Panc1 (cell line): ENCODE measurements around the gene DST. TPM values are rescaled to one million over a fixed set of nuclear protein-coding genes. Genes with fewer than 3 reads are reported as not detected.

ENCODE experiments used
- ATAC-seq: fragments of 200-7000 bp; cut with Tn5 transposase; 2 replicates; pipeline ENCODE4 v1.9.1; 2020; ENCODE audit warnings: mild to moderate bottlenecking, moderate library complexity
- BruUV-seq: library from RNA; stranded (reverse); fragments of 400-500 nt; replicated peaks from 2 replicates; lab custom pipeline; 2021; lab: Mats Ljungman, UMichigan
- CTCF ChIA-PET: fragments of 300-600 bp; sonication (Branson Sonifier 250); formaldehyde crosslinking; loops from one replicate; lab custom pipeline; 2022; ENCODE audit warnings: antibody characterized with exemption; lab: Charles Lee
- POLR2A ChIA-PET: fragments of 300-600 bp; sonication (Branson Sonifier 250); formaldehyde crosslinking; loops from one replicate; lab custom pipeline; 2022; ENCODE audit warnings: antibody characterized with exemption; lab: Charles Lee
- DNase-seq: peaks from one replicate; pipeline ENCODE4 v3.0.0-alpha.2; 2010; ENCODE audit warnings: low read depth, low spot score
- H3K27ac ChIP-seq: 2 replicates; pipeline ENCODE4 v1.5.1; 2011; ENCODE audit warnings: mild to moderate bottlenecking, low read length, inconsistent platforms
- H3K27me3 ChIP-seq: fragments of 200-500 bp; sonication (Bioruptor generic); 2 replicates; pipeline ENCODE4 v1.6.0; 2014; ENCODE audit warnings: low read length, inconsistent platforms; ENCODE audit not compliant: control insufficient read depth, insufficient read depth
- H3K36me3 ChIP-seq: fragments of 200-500 bp; sonication (Bioruptor generic); 2 replicates; pipeline ENCODE4 v1.5.1; 2014; ENCODE audit warnings: inconsistent platforms, mild to moderate bottlenecking, low read length, moderate library complexity; ENCODE audit not compliant: control insufficient read depth, insufficient read depth
- H3K4me1 ChIP-seq: 2 replicates; pipeline ENCODE4 v1.5.1; 2011; ENCODE audit warnings: inconsistent platforms, mild to moderate bottlenecking, low read length, moderate library complexity; ENCODE audit not compliant: control insufficient read depth, insufficient read depth
- H3K4me3 ChIP-seq, 2 experiments: 2 replicates each; pipeline ENCODE4 v1.5.1; 2011 to 2012; ENCODE audit warnings: low read depth in 2 of 2, low read length in 2 of 2, mild to moderate bottlenecking in 2 of 2, inconsistent platforms in 1 of 2, moderate library complexity in 1 of 2
- H3K9me3 ChIP-seq: fragments of 200-500 bp; sonication (Bioruptor generic); 2 replicates; pipeline ENCODE4 v1.5.1; 2014; ENCODE audit warnings: low read depth, mild to moderate bottlenecking, inconsistent platforms, low read length, moderate library complexity; ENCODE audit not compliant: control insufficient read depth, insufficient read depth
- POLR2AphosphoS5 ChIP-seq: IDR thresholded peaks from 2 replicates; pipeline ENCODE4 v1.6.1; 2012; ENCODE audit warnings: mild to moderate bottlenecking, low read depth, low read length, moderate library complexity
- SIN3A ChIP-seq: IDR thresholded peaks from 2 replicates; pipeline ENCODE4 v1.6.1; 2012; ENCODE audit warnings: low read depth, mild to moderate bottlenecking, low read length, moderate library complexity, borderline replicate concordance; ENCODE audit not compliant: insufficient read depth
- TCF7L2 ChIP-seq: IDR thresholded peaks from 2 replicates; pipeline ENCODE4 v1.6.1; 2011; ENCODE audit warnings: mild to moderate bottlenecking, low read depth, low read length, inconsistent platforms
- in situ Hi-C: cut with HindIII; loops from 2 replicates; pipeline ENCODE4 v1.10.0; 2016; ENCODE audit warnings: low sequenced_read_pairs, low pct_unique_long_range_greater_than_20kb
- intact Hi-C: fragments of 100-400 bp; cut with micrococcal nuclease; formaldehyde crosslinking; loops from one replicate; pipeline ENCODE4 v1.10.0; 2022; ENCODE audit not compliant: unreplicated experiment
- total RNA-seq: library from RNA; stranded (reverse); gene quantifications from one replicate; pipeline ENCODE4 v1.2.1, GENCODE V29; 2021; ENCODE audit not compliant: unreplicated experiment
- TF ChIP-seq, protein P1 (sequence below), 2 experiments: IDR thresholded peaks; 2 replicates each; pipeline ENCODE4 v1.6.1; 2011 to 2012; ENCODE audit warnings: low read depth in 2 of 2, control low read depth in 1 of 2, low read length in 1 of 2, mild to moderate bottlenecking in 1 of 2, moderate library complexity in 1 of 2; ENCODE audit not compliant: insufficient read depth in 1 of 2
- TF ChIP-seq, protein P2 (sequence below): fragments of 450-650 bp; IDR thresholded peaks from 2 replicates; pipeline ENCODE4 v1.5.1; 2017; ENCODE audit warnings: mild to moderate bottlenecking

The DST gene
- total RNA-seq, 1 experiment from 2014 or later: 230 TPM

DNA sequence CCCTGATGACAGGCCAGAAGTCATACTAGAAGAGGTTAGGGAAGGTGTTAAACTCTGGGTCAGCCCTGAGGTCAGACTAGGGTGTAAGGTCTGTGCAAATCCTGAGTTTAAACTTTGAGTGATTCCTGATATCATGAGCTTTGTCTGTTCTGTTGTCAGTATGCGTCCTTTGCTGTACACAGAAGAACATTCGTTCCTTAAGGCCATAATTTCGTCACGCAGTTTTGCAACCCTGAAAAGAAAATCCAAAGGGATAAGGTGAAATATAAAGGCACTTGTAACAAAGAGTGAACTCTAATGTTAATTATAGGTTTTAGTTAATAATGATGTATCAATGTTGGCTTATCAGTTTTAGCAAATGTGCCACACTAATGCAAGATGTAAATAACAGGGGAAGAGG is 2.3 kb downstream of the DST start:
- H3K4me1 ChIP-seq: peaks cover 3% of the 10 kb centered on the region; the same call in 1 of the 2 replicates
- POLR2A ChIA-PET: no interaction called here
- H3K36me3 ChIP-seq: peaks cover 37% of the 10 kb centered on the region

DNA sequence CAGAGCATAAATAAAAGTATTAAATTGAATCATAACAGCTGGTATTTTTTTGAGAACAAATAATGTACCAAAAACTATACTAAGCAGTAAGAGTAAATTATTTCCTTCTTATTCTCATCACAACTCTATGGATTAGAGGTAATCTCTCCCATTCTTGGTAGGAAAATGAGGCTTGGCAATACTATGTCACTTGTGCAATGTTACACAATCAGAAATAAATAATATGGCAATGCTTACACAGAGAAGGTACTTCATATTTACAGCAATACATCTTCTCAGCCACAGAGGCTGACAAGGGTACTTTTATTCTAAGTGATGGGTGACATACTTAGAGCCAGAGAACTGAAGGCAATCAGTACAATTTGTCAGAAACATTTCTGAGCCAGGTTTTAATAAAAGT is 3.9 kb downstream of the DST start:
- TF ChIP-seq TCF7L2: no peak
- TF ChIP-seq POLR2AphosphoS5: no peak
- TF ChIP-seq, protein P1, sequence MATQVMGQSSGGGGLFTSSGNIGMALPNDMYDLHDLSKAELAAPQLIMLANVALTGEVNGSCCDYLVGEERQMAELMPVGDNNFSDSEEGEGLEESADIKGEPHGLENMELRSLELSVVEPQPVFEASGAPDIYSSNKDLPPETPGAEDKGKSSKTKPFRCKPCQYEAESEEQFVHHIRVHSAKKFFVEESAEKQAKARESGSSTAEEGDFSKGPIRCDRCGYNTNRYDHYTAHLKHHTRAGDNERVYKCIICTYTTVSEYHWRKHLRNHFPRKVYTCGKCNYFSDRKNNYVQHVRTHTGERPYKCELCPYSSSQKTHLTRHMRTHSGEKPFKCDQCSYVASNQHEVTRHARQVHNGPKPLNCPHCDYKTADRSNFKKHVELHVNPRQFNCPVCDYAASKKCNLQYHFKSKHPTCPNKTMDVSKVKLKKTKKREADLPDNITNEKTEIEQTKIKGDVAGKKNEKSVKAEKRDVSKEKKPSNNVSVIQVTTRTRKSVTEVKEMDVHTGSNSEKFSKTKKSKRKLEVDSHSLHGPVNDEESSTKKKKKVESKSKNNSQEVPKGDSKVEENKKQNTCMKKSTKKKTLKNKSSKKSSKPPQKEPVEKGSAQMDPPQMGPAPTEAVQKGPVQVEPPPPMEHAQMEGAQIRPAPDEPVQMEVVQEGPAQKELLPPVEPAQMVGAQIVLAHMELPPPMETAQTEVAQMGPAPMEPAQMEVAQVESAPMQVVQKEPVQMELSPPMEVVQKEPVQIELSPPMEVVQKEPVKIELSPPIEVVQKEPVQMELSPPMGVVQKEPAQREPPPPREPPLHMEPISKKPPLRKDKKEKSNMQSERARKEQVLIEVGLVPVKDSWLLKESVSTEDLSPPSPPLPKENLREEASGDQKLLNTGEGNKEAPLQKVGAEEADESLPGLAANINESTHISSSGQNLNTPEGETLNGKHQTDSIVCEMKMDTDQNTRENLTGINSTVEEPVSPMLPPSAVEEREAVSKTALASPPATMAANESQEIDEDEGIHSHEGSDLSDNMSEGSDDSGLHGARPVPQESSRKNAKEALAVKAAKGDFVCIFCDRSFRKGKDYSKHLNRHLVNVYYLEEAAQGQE (IDR thresholded peaks at IDR 0.05; ENCODE audit: insufficient read depth in 1 of 2, low read depth in 2 of 2, low read length in 1 of 2): no peak
- no peak for TF ChIP-seq SIN3A
- TF ChIP-seq, protein P2, sequence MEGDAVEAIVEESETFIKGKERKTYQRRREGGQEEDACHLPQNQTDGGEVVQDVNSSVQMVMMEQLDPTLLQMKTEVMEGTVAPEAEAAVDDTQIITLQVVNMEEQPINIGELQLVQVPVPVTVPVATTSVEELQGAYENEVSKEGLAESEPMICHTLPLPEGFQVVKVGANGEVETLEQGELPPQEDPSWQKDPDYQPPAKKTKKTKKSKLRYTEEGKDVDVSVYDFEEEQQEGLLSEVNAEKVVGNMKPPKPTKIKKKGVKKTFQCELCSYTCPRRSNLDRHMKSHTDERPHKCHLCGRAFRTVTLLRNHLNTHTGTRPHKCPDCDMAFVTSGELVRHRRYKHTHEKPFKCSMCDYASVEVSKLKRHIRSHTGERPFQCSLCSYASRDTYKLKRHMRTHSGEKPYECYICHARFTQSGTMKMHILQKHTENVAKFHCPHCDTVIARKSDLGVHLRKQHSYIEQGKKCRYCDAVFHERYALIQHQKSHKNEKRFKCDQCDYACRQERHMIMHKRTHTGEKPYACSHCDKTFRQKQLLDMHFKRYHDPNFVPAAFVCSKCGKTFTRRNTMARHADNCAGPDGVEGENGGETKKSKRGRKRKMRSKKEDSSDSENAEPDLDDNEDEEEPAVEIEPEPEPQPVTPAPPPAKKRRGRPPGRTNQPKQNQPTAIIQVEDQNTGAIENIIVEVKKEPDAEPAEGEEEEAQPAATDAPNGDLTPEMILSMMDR: no peak
- ChIA-PET CTCF (no interaction called here), POLR2A (no interaction called here)
- no TSS peak for BruUV-seq
- in situ Hi-C loops (no loop called here), intact Hi-C loops (loop anchor here (5.0 kb wide), 2 partner anchors 119 to 214 kb away; no protein-coding TSS in a partner anchor)
- ATAC-seq: no peak
- no peaks in the 10 kb centered on the region for H3K27me3 ChIP-seq
- H3K36me3 ChIP-seq: peaks cover 51% of the 10 kb centered on the region
- peaks cover 3% of the 10 kb centered on the region; the same call in 1 of the 2 replicates for H3K4me1 ChIP-seq
- no peak for DNase-seq
- H3K4me3 ChIP-seq: no peak overlapping the region
- no peak overlapping the region for H3K27ac ChIP-seq
- H3K9me3 ChIP-seq: no peaks in the 10 kb centered on the region

More for the DNA sequence above, 2.3 kb downstream of the DST start:
- DNase-seq (no peak), ATAC-seq (no peak)
- CTCF ChIA-PET: no interaction called here
- Histone ChIP-seq H3K9me3 (no peaks in the 10 kb centered on the region), H3K4me3 (no peak overlapping the region), H3K27me3 (no peaks in the 10 kb centered on the region), H3K27ac (no peak overlapping the region)
- in situ Hi-C loops: no loop called here
- intact Hi-C loops: no loop called here
- no TSS peak for BruUV-seq
- TF ChIP-seq POLR2AphosphoS5 (no peak), TCF7L2 (no peak)

DNA sequence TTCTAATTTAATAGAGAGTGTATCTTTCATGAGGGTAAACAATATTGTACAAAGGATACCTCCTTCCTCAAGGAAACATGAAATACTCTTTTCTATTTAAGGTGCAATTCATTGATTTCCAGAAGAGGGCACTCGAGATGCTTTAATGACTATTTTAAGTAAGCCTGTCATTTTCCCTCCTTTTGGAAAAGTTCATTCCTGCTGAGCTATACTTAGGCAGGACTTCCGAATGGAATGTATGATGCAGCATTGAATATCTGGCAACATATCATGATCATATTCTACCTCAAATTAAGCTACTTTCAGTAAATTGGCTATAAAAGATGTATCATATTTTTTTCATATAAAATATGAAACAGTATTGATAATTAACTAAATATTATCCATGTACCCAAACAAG is 5.0 kb downstream of the DST start:
- no TSS peak for BruUV-seq
- ChIA-PET POLR2A (no interaction called here), CTCF (interaction anchor here (0.5 to 1.0 kb wide), 5 partner anchors 23 to 215 kb away, joined by 3 to 6 read pairs (median 3); no protein-coding TSS in a partner anchor)
- Histone ChIP-seq H3K27me3 (no peaks in the 10 kb centered on the region), H3K4me3 (no peak overlapping the region), H3K9me3 (no peaks in the 10 kb centered on the region), H3K36me3 (peaks cover 56% of the 10 kb centered on the region), H3K4me1 (no peaks in the 10 kb centered on the region; the same call in 1 of the 2 replicates), H3K27ac (no peak overlapping the region)
- DNase-seq (peak; percentile 75), ATAC-seq (peak; percentile 86)
- in situ Hi-C loops: no loop called here
- TF ChIP-seq SIN3A (no peak), TCF7L2 (no peak), POLR2AphosphoS5 (no peak)
- TF ChIP-seq, protein P2: peak; percentile 79; the same call in 1 of the 2 replicates
- intact Hi-C loops: loop anchor here (2.0 to 5.0 kb wide), 3 partner anchors 61 to 215 kb away; no protein-coding TSS in a partner anchor
